NCI-H2171 (cell line): Measurements from ENCODE around the gene SELENOF.
"Not testable (repeated sequence)": the region's sequence is repeated elsewhere in the genome, so short reads cannot be mapped to it uniquely, and the experiment has no call there.

Source experiments
- DNase-seq: peaks from one replicate; lab custom pipeline; 2025; lab: John Stamatoyannopoulos, UW

Gene SELENOF

GRCh38 chr1:86916752-86917151, 2.8 kb upstream of the SELENOF start:
- no peak for DNase-seq

- no peak for DNase-seq
Observed at GRCh38 chr1:86915737-86916235, 1.9 kb upstream of the SELENOF start.

- peak; percentile 60 for DNase-seq
Observed at GRCh38 chr1:86914998-86915736, 1.2 kb upstream of the SELENOF start.

- no peak for DNase-seq
Observed at GRCh38 chr1:86914601-86914997, 673 bp upstream of the SELENOF start, which contains the start of gene HS2ST1. HS2ST1 (plus strand) TSS chr1:86914635.

- DNase-seq = no peak
Observed at GRCh38 chr1:86913399-86913895, 479 bp downstream of the SELENOF start.

GRCh38 chr1:86912281-86912900, 1.5 kb downstream of the SELENOF start:
- no peak for DNase-seq

GRCh38 chr1:86906419-86906818, 7.5 kb downstream of the SELENOF start:
- no peak for DNase-seq

- no peak for DNase-seq
Observed at GRCh38 chr1:86905875-86906274, 8.1 kb downstream of the SELENOF start.

- not testable (repeated sequence) for DNase-seq
Observed at GRCh38 chr1:86899401-86899800, 14.5 kb downstream of the SELENOF start.

GRCh38 chr1:86888327-86888726, 25.6 kb downstream of the SELENOF start:
- no peak for DNase-seq

GRCh38 chr1:86887479-86888162, 26.3 kb downstream of the SELENOF start:
- DNase-seq = no peak

- DNase-seq = no peak
Observed at GRCh38 chr1:86875722-86876121, 38.2 kb downstream of the SELENOF start.

GRCh38 chr1:86872086-86872485, 41.8 kb downstream of the SELENOF start:
- no peak for DNase-seq

GRCh38 chr1:86871001-86871400, 42.9 kb downstream of the SELENOF start:
- no peak for DNase-seq

GRCh38 chr1:86868477-86868876, 45.4 kb downstream of the SELENOF start:
- DNase-seq = no peak

- not testable (repeated sequence) for DNase-seq
Observed at GRCh38 chr1:86867278-86867677, 46.6 kb downstream of the SELENOF start.

GRCh38 chr1:86866665-86867064, 47.3 kb downstream of the SELENOF start:
- DNase-seq = no peak

- DNase-seq = no peak
Observed at GRCh38 chr1:86865973-86866637, 47.8 kb downstream of the SELENOF start.

GRCh38 chr1:86862920-86863319, 51.0 kb downstream of the SELENOF start:
- DNase-seq = no peak

GRCh38 chr1:86861424-86861823, 52.5 kb downstream of the SELENOF start:
- DNase-seq = no peak

- DNase-seq = no peak
Observed at GRCh38 chr1:86860424-86860823, 53.5 kb downstream of the SELENOF start.

GRCh38 chr1:86860020-86860419, 53.9 kb downstream of the SELENOF start:
- no peak for DNase-seq
